Suprapubic skin (tissue), 3 donors: ENCODE results near the gene ACTL8.

Experiments
- CTCF ChIP-seq, 2 donors: fragments of 200-600 bp in 1 of 2; fragments of 450-650 bp in 1 of 2; sonication (generic) in 1 of 2; IDR thresholded peaks; one replicate each; pipeline ENCODE4 v1.5.1; 2016 to 2019; ENCODE audit warnings: antibody characterized with exemption in 2 of 2, mild to moderate bottlenecking in 1 of 2, moderate library complexity in 1 of 2
- POLR2A ChIP-seq, 2 donors: fragments of 450-650 bp; IDR thresholded peaks; one replicate each; pipeline ENCODE4 v1.6.1; 2017; ENCODE audit warnings: antibody characterized with exemption in 2 of 2, mild to moderate bottlenecking in 2 of 2, moderate library complexity in 2 of 2

DNA sequence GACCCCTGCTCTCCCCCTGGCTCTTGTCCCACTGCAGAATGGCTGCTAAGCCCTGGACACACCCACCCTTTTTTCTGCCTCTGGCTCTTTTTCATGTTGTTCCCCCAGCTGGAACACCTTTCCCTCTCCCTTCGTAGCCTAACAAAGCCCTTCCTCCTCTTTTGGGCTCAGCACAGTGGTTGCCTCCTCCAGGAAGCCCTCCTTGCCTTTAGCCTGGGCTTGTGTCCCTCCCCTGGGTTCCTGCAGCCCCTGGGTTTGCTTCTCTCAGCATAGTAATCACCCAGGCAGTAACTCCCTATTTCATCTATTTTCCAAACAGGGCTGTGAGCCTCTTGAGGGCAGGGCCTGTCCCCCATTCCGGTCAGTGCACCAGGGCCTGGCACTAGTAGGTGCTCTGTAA lies 19.8 kb upstream of the ACTL8 start:
- TF ChIP-seq POLR2A (IDR thresholded peaks at IDR 0.05), result no peak
- no peak for TF ChIP-seq CTCF (IDR thresholded peaks at IDR 0.05)
